HepG2 (cell line): ENCODE results near the gene NRIP2. TPM values are rescaled to one million over a fixed set of nuclear protein-coding genes. Genes with fewer than 3 reads are reported as not detected.

ENCODE experiments used
- ATAC-seq: fragments of 200-7000 bp; cut with Tn5 transposase; 3 replicates; pipeline ENCODE4 v1.9.1; 2020; ENCODE audit warnings: mild to moderate bottlenecking, moderate library complexity
- BruUV-seq: library from RNA; stranded (reverse); fragments of 400-500 nt; replicated peaks from 2 replicates; lab custom pipeline; 2021; lab: Mats Ljungman, UMichigan
- CTCF ChIA-PET: fragments of 300-600 bp; formaldehyde crosslinking; extraction: SDS; loops from one replicate; lab custom pipeline; 2021; ENCODE audit warnings: low total read pairs, inconsistent platforms, low intra/inter-chr PET ratio; lab: Yijun Ruan, JAX
- POLR2A ChIA-PET: fragments of 350-600 bp; sonication (Branson Sonifier 250); formaldehyde crosslinking; loops from one replicate; lab custom pipeline; 2020; ENCODE audit warnings: antibody characterized with exemption, inconsistent platforms; lab: Yijun Ruan, JAX
- DNase-seq: peaks from one replicate; pipeline ENCODE4 v3.0.0-alpha.2; 2015; ENCODE audit warnings: low spot score
- FAIRE-seq: peaks from 3 replicates; lab custom pipeline; 2011; peaks lifted over from hg19 to GRCh38; lab: Jason Lieb, UNC
- H2AFZ ChIP-seq: one replicate; pipeline ENCODE4 v1.6.1; 2011; ENCODE audit warnings: low read length, inconsistent platforms
- H3K27ac ChIP-seq: fragments of 300-600 bp; 3 replicates; pipeline ENCODE4 v1.8.0; 2011; ENCODE audit warnings: mixed run types, mild to moderate bottlenecking, mixed read lengths, low read length, inconsistent platforms; ENCODE audit not compliant: insufficient read depth; ENCODE audit errors: extremely low read length
- H3K27me3 ChIP-seq, 2 experiments: fragments of 200-600 bp in 1 of 2; 2 replicates in 1 of 2; 3 replicates in 1 of 2; pipeline versions ENCODE4 v1.6.0 to v1.8.0; 2011; ENCODE audit warnings: low read length in 2 of 2, mild to moderate bottlenecking in 2 of 2, moderate library complexity in 2 of 2, inconsistent platforms in 1 of 2; ENCODE audit not compliant: insufficient read depth in 2 of 2, control insufficient read depth in 1 of 2
- H3K36me3 ChIP-seq, 2 experiments: fragments of 200-600 bp in 1 of 2; replicated peaks in 1 of 2; 2 replicates in 1 of 2; 3 replicates in 1 of 2; pipeline versions ENCODE4 v1.5.1 to v1.8.0; 2011; ENCODE audit warnings: low read length in 2 of 2, inconsistent platforms in 1 of 2; ENCODE audit not compliant: insufficient read depth in 2 of 2, control insufficient read depth in 1 of 2
- H3K4me1 ChIP-seq: 2 replicates; pipeline ENCODE4 v1.5.1; 2012; ENCODE audit warnings: low read length, inconsistent platforms; ENCODE audit not compliant: insufficient read depth
- H3K4me2 ChIP-seq: 2 replicates; pipeline ENCODE4 v1.6.0; 2011; ENCODE audit warnings: low read depth, low read length, inconsistent platforms
- H3K4me3 ChIP-seq, 3 experiments: fragments of 200-600 bp in 1 of 3; sonication (generic), shearing (Covaris generic) in 1 of 3; replicated peaks in 1 of 3; 2 replicates each; pipeline ENCODE4 v1.5.1; 2011 to 2016; ENCODE audit warnings: low read length in 3 of 3, inconsistent platforms in 2 of 3, low read depth in 2 of 3, mild to moderate bottlenecking in 2 of 3, control low read depth in 1 of 3, mixed read lengths in 1 of 3; ENCODE audit not compliant: insufficient read depth in 1 of 3
- H3K79me2 ChIP-seq: one replicate; pipeline ENCODE4 v1.6.1; 2011; ENCODE audit warnings: low read length, inconsistent platforms; ENCODE audit not compliant: insufficient read depth
- H3K9ac ChIP-seq: 2 replicates; pipeline ENCODE4 v1.6.0; 2011; ENCODE audit warnings: mild to moderate bottlenecking, low read depth, low read length, inconsistent platforms; ENCODE audit not compliant: insufficient read depth
- H3K9me3 ChIP-seq: 2 replicates; pipeline ENCODE4 v1.5.1; 2012; ENCODE audit warnings: mild to moderate bottlenecking, low read length
- H4K20me1 ChIP-seq: 2 replicates; pipeline ENCODE4 v1.6.0; 2011; ENCODE audit warnings: inconsistent platforms, mild to moderate bottlenecking, low read length, moderate library complexity; ENCODE audit not compliant: insufficient read depth
- AGO1 ChIP-seq: fragments of 200-400 bp; formaldehyde crosslinking; IDR thresholded peaks from 2 replicates; pipeline ENCODE4 v1.6.1; 2017; ENCODE audit warnings: mild to moderate bottlenecking, low read depth, low read length, moderate library complexity; ENCODE audit not compliant: poor library complexity, severe bottlenecking
- DDIT3 ChIP-seq: sonication (generic); formaldehyde crosslinking; IDR thresholded peaks from 2 replicates; pipeline ENCODE4 v1.4.0; 2020; ENCODE audit warnings: mild to moderate bottlenecking, missing genetic modification reagents
- FOXP1 ChIP-seq, 2 experiments: fragments of 450-650 bp in 1 of 2; IDR thresholded peaks; 2 replicates each; pipeline ENCODE4 v1.6.1; 2017 to 2018; ENCODE audit warnings: antibody characterized with exemption in 1 of 2
- ZBTB2 ChIP-seq: sonication (generic); formaldehyde crosslinking; IDR thresholded peaks from 2 replicates; pipeline ENCODE4 v1.8.0; 2022; ENCODE audit warnings: low read depth, missing genetic modification reagents
- ZBTB42 ChIP-seq: sonication (generic); formaldehyde crosslinking; IDR thresholded peaks from 2 replicates; pipeline ENCODE4 v1.5.0; 2020; ENCODE audit warnings: mild to moderate bottlenecking, missing genetic modification reagents
- ZBTB46 ChIP-seq: sonication (generic); formaldehyde crosslinking; IDR thresholded peaks from 2 replicates; pipeline ENCODE4 v1.4.0; 2020; ENCODE audit warnings: mild to moderate bottlenecking, missing genetic modification reagents, borderline replicate concordance
- ZBTB7A ChIP-seq: sonication (generic); formaldehyde crosslinking; IDR thresholded peaks from 2 replicates; pipeline ENCODE4 v1.8.0; 2022; ENCODE audit warnings: mild to moderate bottlenecking, missing genetic modification reagents
- ZNF891 ChIP-seq: sonication (generic); formaldehyde crosslinking; IDR thresholded peaks from 2 replicates; pipeline ENCODE4 v1.5.0; 2020; ENCODE audit warnings: mild to moderate bottlenecking, missing genetic modification reagents
- WGBS: methylation state at CpG from one replicate; pipeline ENCODE4 v1.1.6; 2017; ENCODE audit warnings: low lambda C conversion rate; 5-methylcytosine and 5-hydroxymethylcytosine counted together
- in situ Hi-C: cut with HindIII; loops from 2 replicates; pipeline ENCODE4 v1.10.0; 2017; ENCODE audit warnings: low pct_unique_long_range_greater_than_20kb; ENCODE audit not compliant: extremely low pct_ligation_motif_present
- intact Hi-C: fragments of 100-400 bp; cut with micrococcal nuclease; formaldehyde crosslinking; loops from one replicate; pipeline ENCODE4 v1.10.0; 2022; ENCODE audit not compliant: unreplicated experiment
- polyA plus RNA-seq, 8 experiments: library from polyadenylated mRNA; depleted of rRNA in 3 of 8; stranded (reverse) in 7 of 8; unstranded in 1 of 8; fragments of >200 nt; fragmentation: Illumina TruSeq in 4 of 8; extraction: Trizol in 4 of 8; gene quantifications; 2 replicates each; pipeline versions ENCODE4 v1.2.1 to v1.2.3, GENCODE V29; 2011 to 2016; ENCODE audit warnings: low read depth in 4 of 8, missing spikeins in 1 of 8, mixed read lengths in 1 of 8; ENCODE audit not compliant: insufficient read depth in 1 of 8
- total RNA-seq, 5 experiments: library from RNA; depleted of rRNA; stranded (reverse); fragments of >200 nt; fragmentation: Illumina TruSeq; extraction: Trizol; gene quantifications; 2 replicates each; pipeline ENCODE4 v1.2.3, GENCODE V29; 2016; ENCODE audit warnings: low read depth in 1 of 5

NRIP2 gene
- total and polyA plus RNA-seq, 2 of the 13 experiments (the other 11 are each of a cell fraction or from before 2014, with no cell fraction given), result not detected

GRCh38 chr12:2833810-2834209 lies 1.0 kb downstream of the NRIP2 start:
- no peaks in the 10 kb centered on the region for H3K4me1 ChIP-seq
- no peaks in the 10 kb centered on the region; a peak in 2 of 5 replicates for H3K36me3 ChIP-seq
- in situ Hi-C loops, result no loop called here
- intact Hi-C loops, result no loop called here
- BruUV-seq, result no TSS peak
- ATAC-seq, result no peak
- no peaks in the 10 kb centered on the region for H3K79me2 ChIP-seq
- H3K4me2 ChIP-seq, result no peak overlapping the region
- H2AFZ ChIP-seq, result no peak overlapping the region
- TF ChIP-seq ZBTB7A (CRISPR knock-in tag) (no peak), ZBTB42 (CRISPR knock-in tag) (no peak), ZNF891 (CRISPR knock-in tag) (no peak), ZBTB2 (no peak), ZBTB46 (no peak), FOXP1 (IDR thresholded peaks at IDR 0.05) (no peak), FOXP1 (CRISPR knock-in tag; IDR thresholded peaks at IDR 0.05) (no peak), DDIT3 (CRISPR knock-in tag) (no peak), AGO1 (no peak)
- TF ChIP-seq, all 625 proteins: peak for 0
- CTCF ChIA-PET, result no interaction called here
- 91% methylated on average over 9 of the region's 9 CpGs for WGBS
- Histone ChIP-seq H3K27me3 (no peaks in the 10 kb centered on the region), H3K4me3 (no peak overlapping the region), H4K20me1 (no peaks in the 10 kb centered on the region), H3K9me3 (no peaks in the 10 kb centered on the region), H3K27ac (no peak overlapping the region), H3K9ac (no peak overlapping the region)
- FAIRE-seq (no peak), DNase-seq (no peak)
- POLR2A ChIA-PET, result interaction anchor here (0.6 kb wide), 2 partner anchors 16 to 67 kb away, joined by 3 read pairs; no protein-coding TSS in a partner anchor
